Left lung (tissue), 10 donors: ENCODE results near the gene HDAC4. TPM values are rescaled to one million over a fixed set of nuclear protein-coding genes. Genes with fewer than 3 reads are reported as not detected.

Experiments
- ATAC-seq: fragments of 200-7000 bp; cut with Tn5 transposase; one replicate; pipeline ENCODE4 v1.9.1; 2020; ENCODE audit warnings: moderate library complexity
- DNase-seq, 4 donors: peaks; one replicate each; pipeline ENCODE4 v3.0.0-alpha.2; 2013 to 2020
- H3K27ac ChIP-seq, 2 donors: fragments of 200-600 bp; sonication (generic) in 1 of 2; one replicate each; pipeline versions ENCODE4 v1.5.0 to v1.8.0; 2020 to 2021
- H3K27me3 ChIP-seq, 2 donors: fragments of 200-600 bp; sonication (generic) in 1 of 2; one replicate each; pipeline versions ENCODE4 v1.5.0 to v1.8.0; 2020 to 2021
- H3K36me3 ChIP-seq, 2 donors: fragments of 200-600 bp; sonication (generic) in 1 of 2; one replicate each; pipeline versions ENCODE4 v1.5.0 to v1.8.0; 2020 to 2021
- H3K4me1 ChIP-seq, 2 donors: fragments of 200-600 bp; one replicate each; pipeline ENCODE4 v1.8.0; 2021
- H3K4me3 ChIP-seq, 2 donors: fragments of 200-600 bp; sonication (generic) in 1 of 2; one replicate each; pipeline versions ENCODE4 v1.5.0 to v1.8.0; 2020 to 2021; ENCODE audit warnings: mild to moderate bottlenecking in 1 of 2
- H3K9me3 ChIP-seq, 2 donors: fragments of 200-600 bp; sonication (generic) in 1 of 2; one replicate each; pipeline versions ENCODE4 v1.5.0 to v1.8.0; 2020 to 2021
- intact Hi-C, 2 donors: fragments of 100-400 bp; cut with DNase I; formaldehyde crosslinking; loops; one replicate each; pipeline versions ENCODE4 v1.11.2 to v1.14.2; 2022
- polyA plus RNA-seq, 6 donors: library from polyadenylated mRNA; unstranded; fragments of 120-200 nt; gene quantifications; one replicate each; pipeline ENCODE4 v1.2.1, GENCODE V29; 2013; ENCODE audit not compliant: insufficient read length in 6 of 6
- total RNA-seq, 2 donors: library from RNA; stranded (reverse); fragmentation: NEBNext Ultra II Directional; extraction: Animal tissue kit (Norgen Biotek cat#: 25700); gene quantifications; one replicate each; pipeline ENCODE4 v1.2.1, GENCODE V29; 2021
- TF ChIP-seq, protein P1 (sequence below), 2 donors: fragments of 200-600 bp; sonication (generic) in 1 of 2; IDR thresholded peaks; one replicate each; pipeline versions ENCODE4 v1.5.0 to v1.8.0; 2021; ENCODE audit warnings: antibody characterized with exemption in 2 of 2
- donor health status: DM: no; HTN: yes; CAD: no.
- donor health status: DM: no; HTN: no; CAD: no.

HDAC4 gene
- total and polyA plus RNA-seq, 8 donors, result 9.9 to 36.8 (median 12.8) TPM

DNA sequence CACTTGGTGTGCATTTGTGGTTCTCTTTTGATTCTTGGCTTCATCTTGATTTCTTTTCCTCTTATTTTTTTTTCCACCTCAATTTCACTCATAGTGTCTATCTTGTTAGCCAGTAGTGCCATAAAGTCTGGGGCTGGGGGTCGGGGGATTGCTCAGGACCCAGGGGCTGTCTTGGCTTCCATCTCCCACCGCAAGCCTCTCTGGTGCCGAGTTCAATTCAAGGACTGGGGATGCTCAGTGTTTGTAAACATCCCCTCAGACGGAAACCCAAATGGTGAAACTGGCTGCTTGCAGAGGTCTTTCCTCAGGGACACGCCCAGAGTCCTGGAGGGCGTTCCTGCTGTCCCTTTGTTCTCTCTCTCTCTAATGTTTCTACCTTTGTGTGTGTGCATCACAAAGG is 379.6 kb downstream of the HDAC4 start:
- Histone ChIP-seq H3K4me3 (no peak overlapping the region), H3K9me3 (no peaks in the 10 kb centered on the region), H3K4me1 (peaks cover 0 to 5% of the 10 kb centered on the region in 2 donors), H3K36me3 (no peaks in the 10 kb centered on the region), H3K27ac (no peak overlapping the region), H3K27me3 (peaks cover 0 to 33% of the 10 kb centered on the region in 2 donors)
- DNase-seq (no peak), ATAC-seq (no peak)
- intact Hi-C loops, result no loop called here
- TF ChIP-seq, protein P1, sequence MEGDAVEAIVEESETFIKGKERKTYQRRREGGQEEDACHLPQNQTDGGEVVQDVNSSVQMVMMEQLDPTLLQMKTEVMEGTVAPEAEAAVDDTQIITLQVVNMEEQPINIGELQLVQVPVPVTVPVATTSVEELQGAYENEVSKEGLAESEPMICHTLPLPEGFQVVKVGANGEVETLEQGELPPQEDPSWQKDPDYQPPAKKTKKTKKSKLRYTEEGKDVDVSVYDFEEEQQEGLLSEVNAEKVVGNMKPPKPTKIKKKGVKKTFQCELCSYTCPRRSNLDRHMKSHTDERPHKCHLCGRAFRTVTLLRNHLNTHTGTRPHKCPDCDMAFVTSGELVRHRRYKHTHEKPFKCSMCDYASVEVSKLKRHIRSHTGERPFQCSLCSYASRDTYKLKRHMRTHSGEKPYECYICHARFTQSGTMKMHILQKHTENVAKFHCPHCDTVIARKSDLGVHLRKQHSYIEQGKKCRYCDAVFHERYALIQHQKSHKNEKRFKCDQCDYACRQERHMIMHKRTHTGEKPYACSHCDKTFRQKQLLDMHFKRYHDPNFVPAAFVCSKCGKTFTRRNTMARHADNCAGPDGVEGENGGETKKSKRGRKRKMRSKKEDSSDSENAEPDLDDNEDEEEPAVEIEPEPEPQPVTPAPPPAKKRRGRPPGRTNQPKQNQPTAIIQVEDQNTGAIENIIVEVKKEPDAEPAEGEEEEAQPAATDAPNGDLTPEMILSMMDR (IDR thresholded peaks at IDR 0.05), result no peak

DNA sequence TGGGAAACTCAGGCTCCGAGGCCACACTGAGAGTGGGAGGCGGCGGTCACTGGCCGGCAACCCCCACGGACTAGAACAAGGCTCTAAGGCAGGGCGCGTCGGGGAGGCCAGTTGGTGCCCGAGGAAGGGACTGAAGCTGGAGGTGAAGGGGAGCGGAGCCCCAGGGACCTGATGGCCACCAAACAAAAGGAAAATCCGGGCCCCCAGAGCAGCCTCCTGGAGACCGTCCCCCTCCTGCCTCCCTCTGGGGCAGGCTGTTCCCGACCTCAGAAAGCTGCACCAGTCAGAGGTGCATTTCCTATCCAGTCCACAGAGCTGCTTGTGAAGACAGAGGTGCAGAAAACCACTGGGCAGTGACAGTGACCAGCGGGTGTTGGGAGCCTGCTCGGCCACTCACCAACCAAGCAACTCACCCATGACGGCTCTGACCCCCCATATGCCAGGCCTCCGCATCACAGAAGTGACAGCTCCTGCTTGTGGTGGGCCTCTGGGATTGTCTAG is 380.2 kb downstream of the HDAC4 start:
- Histone ChIP-seq H3K9me3 (no peaks in the 10 kb centered on the region), H3K27ac (no peak overlapping the region), H3K4me3 (no peak overlapping the region), H3K27me3 (peaks cover 0 to 30% of the 10 kb centered on the region in 2 donors), H3K36me3 (no peaks in the 10 kb centered on the region), H3K4me1 (peaks cover 0 to 4% of the 10 kb centered on the region in 2 donors)
- intact Hi-C loops, result no loop called here
- TF ChIP-seq, protein P1 (IDR thresholded peaks at IDR 0.05), result no peak
- DNase-seq (no peak), ATAC-seq (no peak)

DNA sequence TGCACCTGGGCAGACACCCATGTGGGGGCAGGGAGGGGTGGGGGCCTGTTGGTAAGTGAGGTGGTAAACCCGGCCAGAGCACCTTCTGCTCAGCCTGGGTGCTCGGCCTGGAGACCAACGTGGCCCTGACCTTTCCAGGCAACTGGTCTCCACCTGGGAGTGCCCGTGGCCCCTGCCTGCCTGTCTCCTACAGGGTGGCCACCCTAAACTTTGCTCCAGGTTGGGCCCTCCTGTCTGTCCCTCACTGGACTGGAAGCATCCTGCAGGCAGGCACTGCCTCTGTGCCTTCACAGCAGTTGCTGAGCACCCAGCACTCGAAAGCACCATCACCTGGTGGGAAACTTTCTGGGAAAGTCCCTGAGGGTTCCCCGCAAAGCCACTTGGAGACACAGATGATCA is 381.6 kb downstream of the HDAC4 start:
- Histone ChIP-seq H3K27me3 (peaks cover 0 to 40% of the 10 kb centered on the region in 2 donors), H3K9me3 (no peaks in the 10 kb centered on the region), H3K4me3 (no peak overlapping the region), H3K36me3 (no peaks in the 10 kb centered on the region), H3K27ac (no peak overlapping the region), H3K4me1 (no peaks in the 10 kb centered on the region)
- intact Hi-C loops, result no loop called here
- TF ChIP-seq, protein P1 (IDR thresholded peaks at IDR 0.05), result no peak
- DNase-seq (peak in 1 of 4 donors; percentile 45), ATAC-seq (no peak)

DNA sequence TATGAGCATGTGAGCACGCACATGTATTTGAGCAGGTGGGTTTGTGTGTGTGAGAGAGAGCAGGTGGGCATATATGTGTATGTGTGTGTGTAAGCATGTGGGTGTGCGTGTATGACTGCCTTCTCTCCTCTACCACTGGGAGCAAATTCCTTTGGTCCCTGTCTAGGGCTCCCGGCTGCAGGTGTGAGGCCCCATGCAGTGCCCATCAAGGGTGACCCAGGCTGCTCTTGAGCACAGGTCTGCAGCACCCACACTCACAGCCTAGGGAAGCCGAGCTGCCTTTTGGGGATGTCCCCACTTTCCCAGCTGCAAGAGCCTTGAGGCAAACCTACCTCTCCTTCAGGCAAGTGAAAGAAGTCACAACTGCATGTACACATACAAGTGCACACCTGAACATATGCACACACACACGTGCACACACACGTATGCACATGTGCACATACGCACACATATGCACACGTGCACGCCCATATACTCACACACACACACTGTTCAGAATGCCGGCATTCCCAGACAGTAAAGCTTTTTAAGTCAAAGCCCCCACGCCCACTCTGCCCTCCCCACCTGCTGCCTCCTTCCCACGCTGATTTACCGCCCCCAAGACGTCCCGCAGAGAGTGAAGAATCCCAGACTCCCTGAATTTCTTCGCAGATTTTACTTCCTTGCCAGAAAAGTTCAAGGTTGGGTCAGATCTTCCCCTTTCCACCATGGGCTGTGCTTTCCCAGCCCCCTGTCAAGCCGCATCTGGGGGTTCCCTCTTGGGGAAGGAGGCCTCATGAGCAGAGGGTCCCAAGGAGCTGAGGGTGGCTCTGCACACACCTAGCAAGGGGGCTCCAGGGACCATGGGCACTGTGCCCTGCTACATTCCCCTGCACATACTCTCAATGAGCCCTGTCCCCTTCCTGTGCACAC is 382.3 kb downstream of the HDAC4 start:
- Histone ChIP-seq H3K4me3 (no peak overlapping the region), H3K27me3 (peaks cover 0 to 42% of the 10 kb centered on the region in 2 donors), H3K27ac (no peak overlapping the region), H3K36me3 (no peaks in the 10 kb centered on the region), H3K4me1 (no peaks in the 10 kb centered on the region), H3K9me3 (no peaks in the 10 kb centered on the region)
- TF ChIP-seq, protein P1 (IDR thresholded peaks at IDR 0.05), result no peak
- DNase-seq (peak in 1 of 4 donors; percentile 17), ATAC-seq (no peak)
- intact Hi-C loops, result no loop called here

- no peak for DNase-seq
- H3K4me1 ChIP-seq, result no peaks in the 10 kb centered on the region
- no peak overlapping the region for H3K27ac ChIP-seq
Observed at GRCh38 chr2:239017491-239018098, 383.2 kb downstream of the HDAC4 start.

More at GRCh38 chr2:239017491-239018098, 383.2 kb downstream of the HDAC4 start:
- no peak for ATAC-seq
- Histone ChIP-seq H3K36me3 (no peaks in the 10 kb centered on the region), H3K27me3 (peaks cover 0 to 51% of the 10 kb centered on the region in 2 donors), H3K9me3 (no peaks in the 10 kb centered on the region), H3K4me3 (no peak overlapping the region)
- intact Hi-C loops, result no loop called here
- TF ChIP-seq, protein P1 (IDR thresholded peaks at IDR 0.05), result no peak
